ENCODE measurements around the gene SHC4. TPM values are rescaled to one million over a fixed set of nuclear protein-coding genes. Genes with fewer than 3 reads are reported as not detected.

The SHC4 gene
- total RNA-seq, 1 donor from 2014 or later, result 2.1 TPM

- no peak overlapping the region for H3K27ac ChIP-seq (ENCODE audit: low read depth, low read length)
- no peaks in the 10 kb centered on the region for H3K36me3 ChIP-seq (ENCODE audit: control insufficient read depth in 3 of 3, insufficient read depth in 3 of 3, low read length in 3 of 3)
- H3K27me3 ChIP-seq (ENCODE audit: control insufficient read depth in 3 of 3, insufficient read depth in 3 of 3, low read length in 3 of 3), result no peaks in the 10 kb centered on the region
- peaks cover 0 to 4% (median 0%) of the 10 kb centered on the region in 3 donors for H3K9me3 ChIP-seq (ENCODE audit: control insufficient read depth in 3 of 3, low read length in 3 of 3)
- H3K4me3 ChIP-seq (ENCODE audit: low read length in 3 of 3), result no peak overlapping the region
- no peak overlapping the region for H3K9ac ChIP-seq (ENCODE audit: low read depth in 1 of 3, low read length in 3 of 3)
- no peaks in the 10 kb centered on the region for H3K4me1 ChIP-seq (ENCODE audit: control insufficient read depth in 3 of 3, insufficient read depth in 3 of 3, low read length in 3 of 3)
Observed at GRCh38 chr15:48833526-48834239, 130.0 kb downstream of the SHC4 start.

- no peak overlapping the region for H3K9ac ChIP-seq (ENCODE audit: low read depth in 1 of 3, low read length in 3 of 3)
- no peak overlapping the region for H3K4me3 ChIP-seq (ENCODE audit: low read length in 3 of 3)
- no peaks in the 10 kb centered on the region for H3K36me3 ChIP-seq (ENCODE audit: control insufficient read depth in 3 of 3, insufficient read depth in 3 of 3, low read length in 3 of 3)
- no peak overlapping the region for H3K27ac ChIP-seq (ENCODE audit: low read depth, low read length)
- H3K27me3 ChIP-seq (ENCODE audit: control insufficient read depth in 3 of 3, insufficient read depth in 3 of 3, low read length in 3 of 3), result no peaks in the 10 kb centered on the region
- peaks cover 0 to 4% (median 0%) of the 10 kb centered on the region in 3 donors for H3K9me3 ChIP-seq (ENCODE audit: control insufficient read depth in 3 of 3, low read length in 3 of 3)
- no peaks in the 10 kb centered on the region for H3K4me1 ChIP-seq (ENCODE audit: control insufficient read depth in 3 of 3, insufficient read depth in 3 of 3, low read length in 3 of 3)
Observed at GRCh38 chr15:48832648-48833047, 131.1 kb downstream of the SHC4 start.

GRCh38 chr15:48828906-48829305, 134.8 kb downstream of the SHC4 start:
- no peak overlapping the region for H3K27ac ChIP-seq (ENCODE audit: low read depth, low read length)
- H3K36me3 ChIP-seq (ENCODE audit: control insufficient read depth in 3 of 3, insufficient read depth in 3 of 3, low read length in 3 of 3), result no peaks in the 10 kb centered on the region
- no peak overlapping the region for H3K4me3 ChIP-seq (ENCODE audit: low read length in 3 of 3)
- H3K9ac ChIP-seq (ENCODE audit: low read depth in 1 of 3, low read length in 3 of 3), result no peak overlapping the region
- no peaks in the 10 kb centered on the region for H3K27me3 ChIP-seq (ENCODE audit: control insufficient read depth in 3 of 3, insufficient read depth in 3 of 3, low read length in 3 of 3)
- no peaks in the 10 kb centered on the region for H3K4me1 ChIP-seq (ENCODE audit: control insufficient read depth in 3 of 3, insufficient read depth in 3 of 3, low read length in 3 of 3)
- H3K9me3 ChIP-seq (ENCODE audit: control insufficient read depth in 3 of 3, low read length in 3 of 3), result peaks cover 0 to 4% (median 0%) of the 10 kb centered on the region in 3 donors

- H3K9ac ChIP-seq (ENCODE audit: low read depth in 1 of 3, low read length in 3 of 3), result no peak overlapping the region
- H3K4me3 ChIP-seq (ENCODE audit: low read length in 3 of 3), result no peak overlapping the region
- no peaks in the 10 kb centered on the region for H3K4me1 ChIP-seq (ENCODE audit: control insufficient read depth in 3 of 3, insufficient read depth in 3 of 3, low read length in 3 of 3)
Observed at GRCh38 chr15:48828471-48828870, 135.2 kb downstream of the SHC4 start.

GRCh38 chr15:48825075-48825474, 138.6 kb downstream of the SHC4 start:
- H3K4me1 ChIP-seq (ENCODE audit: control insufficient read depth in 3 of 3, insufficient read depth in 3 of 3, low read length in 3 of 3), result no peaks in the 10 kb centered on the region
- no peaks in the 10 kb centered on the region for H3K9me3 ChIP-seq (ENCODE audit: control insufficient read depth in 3 of 3, low read length in 3 of 3)
- no peak overlapping the region for H3K27ac ChIP-seq (ENCODE audit: low read depth, low read length)
- no peaks in the 10 kb centered on the region for H3K27me3 ChIP-seq (ENCODE audit: control insufficient read depth in 3 of 3, insufficient read depth in 3 of 3, low read length in 3 of 3)
- no peak overlapping the region for H3K9ac ChIP-seq (ENCODE audit: low read depth in 1 of 3, low read length in 3 of 3)
- no peak overlapping the region for H3K4me3 ChIP-seq (ENCODE audit: low read length in 3 of 3)
- no peaks in the 10 kb centered on the region for H3K36me3 ChIP-seq (ENCODE audit: control insufficient read depth in 3 of 3, insufficient read depth in 3 of 3, low read length in 3 of 3)

More at GRCh38 chr15:48828471-48828870, 135.2 kb downstream of the SHC4 start:
- Histone ChIP-seq H3K27ac (ENCODE audit: low read depth, low read length) (no peak overlapping the region), H3K27me3 (ENCODE audit: control insufficient read depth in 3 of 3, insufficient read depth in 3 of 3, low read length in 3 of 3) (no peaks in the 10 kb centered on the region), H3K36me3 (ENCODE audit: control insufficient read depth in 3 of 3, insufficient read depth in 3 of 3, low read length in 3 of 3) (no peaks in the 10 kb centered on the region), H3K9me3 (ENCODE audit: control insufficient read depth in 3 of 3, low read length in 3 of 3) (peaks cover 0 to 3% (median 0%) of the 10 kb centered on the region in 3 donors)

- no peak overlapping the region for H3K27ac ChIP-seq (ENCODE audit: low read depth, low read length)
- no peaks in the 10 kb centered on the region for H3K36me3 ChIP-seq (ENCODE audit: control insufficient read depth in 3 of 3, insufficient read depth in 3 of 3, low read length in 3 of 3)
- no peaks in the 10 kb centered on the region for H3K4me1 ChIP-seq (ENCODE audit: control insufficient read depth in 3 of 3, insufficient read depth in 3 of 3, low read length in 3 of 3)
- H3K4me3 ChIP-seq (ENCODE audit: low read length in 3 of 3), result no peak overlapping the region
- no peak overlapping the region for H3K9ac ChIP-seq (ENCODE audit: low read depth in 1 of 3, low read length in 3 of 3)
- no peaks in the 10 kb centered on the region for H3K9me3 ChIP-seq (ENCODE audit: control insufficient read depth in 3 of 3, low read length in 3 of 3)
- H3K27me3 ChIP-seq (ENCODE audit: control insufficient read depth in 3 of 3, insufficient read depth in 3 of 3, low read length in 3 of 3), result no peaks in the 10 kb centered on the region
Observed at GRCh38 chr15:48823706-48824105, 140.0 kb downstream of the SHC4 start.

- H3K4me3 ChIP-seq (ENCODE audit: low read length in 3 of 3), result no peak overlapping the region
- no peaks in the 10 kb centered on the region for H3K4me1 ChIP-seq (ENCODE audit: control insufficient read depth in 3 of 3, insufficient read depth in 3 of 3, low read length in 3 of 3)
- H3K9ac ChIP-seq (ENCODE audit: low read depth in 1 of 3, low read length in 3 of 3), result no peak overlapping the region
- no peaks in the 10 kb centered on the region for H3K36me3 ChIP-seq (ENCODE audit: control insufficient read depth in 3 of 3, insufficient read depth in 3 of 3, low read length in 3 of 3)
- no peaks in the 10 kb centered on the region for H3K27me3 ChIP-seq (ENCODE audit: control insufficient read depth in 3 of 3, insufficient read depth in 3 of 3, low read length in 3 of 3)
- no peak overlapping the region for H3K27ac ChIP-seq (ENCODE audit: low read depth, low read length)
- no peaks in the 10 kb centered on the region for H3K9me3 ChIP-seq (ENCODE audit: control insufficient read depth in 3 of 3, low read length in 3 of 3)
Observed at GRCh38 chr15:48823237-48823636, 140.5 kb downstream of the SHC4 start.

GRCh38 chr15:48814286-48814685, 149.4 kb downstream of the SHC4 start:
- no peaks in the 10 kb centered on the region for H3K36me3 ChIP-seq (ENCODE audit: control insufficient read depth in 3 of 3, insufficient read depth in 3 of 3, low read length in 3 of 3)
- no peak overlapping the region for H3K27ac ChIP-seq (ENCODE audit: low read depth, low read length)
- H3K9me3 ChIP-seq (ENCODE audit: control insufficient read depth in 3 of 3, low read length in 3 of 3), result no peaks in the 10 kb centered on the region
- H3K27me3 ChIP-seq (ENCODE audit: control insufficient read depth in 3 of 3, insufficient read depth in 3 of 3, low read length in 3 of 3), result no peaks in the 10 kb centered on the region
- no peak overlapping the region for H3K9ac ChIP-seq (ENCODE audit: low read depth in 1 of 3, low read length in 3 of 3)
- no peak overlapping the region for H3K4me3 ChIP-seq (ENCODE audit: low read length in 3 of 3)
- H3K4me1 ChIP-seq (ENCODE audit: control insufficient read depth in 3 of 3, insufficient read depth in 3 of 3, low read length in 3 of 3), result peaks cover 14 to 16% (median 14%) of the 10 kb centered on the region in 3 donors

GRCh38 chr15:48811325-48811958, 152.3 kb downstream of the SHC4 start:
- Histone ChIP-seq H3K4me1 (ENCODE audit: control insufficient read depth in 3 of 3, insufficient read depth in 3 of 3, low read length in 3 of 3) (peaks cover 14 to 16% (median 14%) of the 10 kb centered on the region in 3 donors), H3K9me3 (ENCODE audit: control insufficient read depth in 3 of 3, low read length in 3 of 3) (no peaks in the 10 kb centered on the region), H3K27ac (ENCODE audit: low read depth, low read length) (no peak overlapping the region), H3K4me3 (ENCODE audit: low read length in 3 of 3) (peak overlapping the region; percentile 70 to 91 (median 88)), H3K36me3 (ENCODE audit: control insufficient read depth in 3 of 3, insufficient read depth in 3 of 3, low read length in 3 of 3) (no peaks in the 10 kb centered on the region), H3K9ac (ENCODE audit: low read depth in 1 of 3, low read length in 3 of 3) (peak overlapping the region; percentile 51 to 75 (median 69)), H3K27me3 (ENCODE audit: control insufficient read depth in 3 of 3, insufficient read depth in 3 of 3, low read length in 3 of 3) (no peaks in the 10 kb centered on the region)

All from skeletal muscle tissue (tissue), 4 donors.